Activated naive CD4-positive, alpha-beta T cell (primary cell): ENCODE data around the gene INPP4A.

Source experiments
- DNase-seq, 4 experiments: peaks; one replicate each; lab custom pipeline; 2025; lab: John Stamatoyannopoulos, UW

Gene INPP4A

DNA sequence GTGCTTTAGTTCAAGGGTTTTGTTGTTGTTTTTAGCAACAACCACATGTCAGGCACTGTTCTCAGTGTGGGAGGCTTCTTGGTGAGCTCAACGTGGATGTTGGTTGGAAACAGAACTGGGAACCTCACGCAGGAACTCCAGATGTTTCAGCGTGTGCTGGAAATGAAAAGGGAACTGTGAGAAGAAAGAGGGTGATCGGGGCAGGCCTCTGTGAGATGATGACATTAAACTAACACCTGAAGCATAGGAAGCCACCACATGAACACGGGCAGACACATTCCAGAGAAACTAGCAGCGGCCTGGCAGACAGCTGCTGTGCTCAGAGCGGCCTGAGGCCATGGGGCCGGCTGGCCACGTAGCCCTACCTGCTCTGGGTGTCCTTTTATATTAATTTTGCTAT, 97.2 kb downstream of the INPP4A start:
- DNase-seq = no peak

DNA sequence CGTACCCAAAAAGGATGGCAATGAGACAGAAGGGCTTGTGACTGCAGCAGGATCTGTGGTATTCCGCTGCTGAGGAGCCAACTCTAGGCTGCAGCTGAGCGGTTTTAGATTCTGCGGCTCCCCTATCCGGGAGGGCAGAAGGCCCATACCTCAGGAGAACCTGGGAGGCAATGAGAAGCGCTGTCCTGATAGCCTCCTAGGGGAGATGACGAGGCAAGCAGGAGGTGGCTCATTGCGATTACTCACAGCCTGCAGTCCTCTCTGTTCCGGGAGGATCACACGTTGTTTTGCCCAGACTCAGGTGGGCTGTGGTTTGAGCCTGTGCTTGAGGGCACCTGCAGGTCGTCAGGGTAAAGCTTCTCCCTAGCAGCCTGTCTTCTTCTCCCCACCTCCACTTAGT, 98.6 kb downstream of the INPP4A start:
- DNase-seq = no peak

DNA sequence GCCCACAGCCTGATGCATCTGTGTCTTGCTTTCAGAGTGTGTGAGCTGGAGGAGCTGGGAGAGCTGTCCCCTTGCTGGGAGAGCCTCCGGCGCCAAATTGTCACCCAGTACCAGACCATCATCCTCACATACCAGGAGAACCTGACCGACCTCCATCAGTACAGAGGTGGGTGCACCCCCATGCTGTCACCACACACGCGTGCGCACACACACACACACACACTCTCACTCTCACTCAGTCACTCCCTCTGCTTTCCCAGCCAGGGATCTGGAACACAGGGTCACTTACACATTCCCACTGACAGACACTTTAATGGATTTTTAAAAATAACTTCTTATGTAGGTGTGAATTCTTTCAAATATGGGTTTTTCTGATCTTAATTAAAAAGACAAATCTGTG, 99.2 kb downstream of the INPP4A start:
- DNase-seq = no peak

DNA sequence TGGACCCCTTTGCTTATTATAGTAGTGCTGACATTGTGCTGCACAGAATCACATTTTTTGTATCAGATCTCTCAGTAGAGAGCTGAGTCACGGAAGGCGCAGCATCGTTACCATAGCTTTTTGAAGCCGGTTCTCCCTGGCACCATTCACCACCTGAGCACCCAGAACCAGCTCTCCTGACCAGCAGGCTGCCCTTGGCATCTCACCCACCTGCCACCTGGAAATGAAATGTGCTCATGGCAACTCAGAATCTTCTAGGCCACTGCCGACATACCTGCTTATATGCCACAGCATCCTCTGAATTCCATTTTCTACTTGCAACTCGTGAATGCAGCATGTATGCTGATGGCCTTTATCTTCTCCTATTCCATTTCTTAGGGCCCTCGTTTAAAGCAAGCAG, 100.9 kb downstream of the INPP4A start:
- no peak for DNase-seq

DNA sequence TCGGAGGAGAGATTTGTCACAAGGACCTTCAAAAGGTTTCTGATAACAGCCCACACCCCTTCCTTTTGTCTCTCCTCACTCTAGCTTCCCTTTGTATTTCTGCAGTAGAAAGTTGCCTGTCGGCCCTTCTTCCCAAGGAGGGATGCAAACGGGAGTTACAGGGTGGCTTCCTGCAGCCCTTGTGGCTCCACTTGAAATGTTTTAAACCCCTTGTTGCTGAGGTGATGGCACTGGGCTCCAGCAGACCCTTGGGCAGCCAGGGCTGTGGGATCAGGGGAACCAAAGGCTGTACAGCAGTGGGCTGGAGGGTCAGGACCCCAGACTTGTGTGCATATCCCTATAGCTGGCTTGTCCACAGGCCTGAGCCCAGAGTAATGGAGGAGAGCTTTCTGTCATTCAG, 101.5 kb downstream of the INPP4A start:
- DNase-seq = no peak

DNA sequence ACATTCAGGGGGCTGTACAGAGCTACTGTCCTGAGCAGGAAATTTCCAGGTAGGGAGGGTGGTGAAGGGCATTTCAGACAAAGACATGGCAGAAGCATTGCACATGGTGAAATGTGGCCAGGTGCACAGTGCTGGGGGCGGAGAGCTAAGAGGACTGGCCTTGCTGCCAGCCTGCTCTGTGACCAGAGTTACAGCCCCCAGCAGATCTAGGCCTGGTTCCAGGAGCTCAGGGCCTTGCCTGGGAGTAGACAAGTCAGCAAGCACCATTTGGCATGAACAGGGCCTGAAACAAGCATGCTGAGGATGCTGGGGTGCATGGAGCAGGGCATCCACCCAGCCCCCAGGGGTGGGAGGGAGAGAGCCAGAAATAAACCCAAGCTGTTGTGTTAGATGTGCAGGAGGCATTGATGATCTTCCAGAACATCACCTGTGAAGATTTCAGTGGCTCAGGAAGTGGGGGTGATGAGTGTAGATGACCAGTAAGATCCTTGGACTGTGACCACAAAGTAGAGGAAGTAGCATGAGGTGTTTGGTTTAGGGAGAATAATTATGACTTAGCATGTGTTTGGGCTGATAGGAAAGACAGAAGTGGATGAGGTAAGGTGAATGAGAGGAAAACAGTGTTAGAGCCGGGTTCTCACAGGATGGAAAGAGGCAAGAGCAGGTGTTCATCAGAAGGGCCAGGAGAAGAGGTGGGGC, 102.6 kb downstream of the INPP4A start:
- no peak for DNase-seq

DNA sequence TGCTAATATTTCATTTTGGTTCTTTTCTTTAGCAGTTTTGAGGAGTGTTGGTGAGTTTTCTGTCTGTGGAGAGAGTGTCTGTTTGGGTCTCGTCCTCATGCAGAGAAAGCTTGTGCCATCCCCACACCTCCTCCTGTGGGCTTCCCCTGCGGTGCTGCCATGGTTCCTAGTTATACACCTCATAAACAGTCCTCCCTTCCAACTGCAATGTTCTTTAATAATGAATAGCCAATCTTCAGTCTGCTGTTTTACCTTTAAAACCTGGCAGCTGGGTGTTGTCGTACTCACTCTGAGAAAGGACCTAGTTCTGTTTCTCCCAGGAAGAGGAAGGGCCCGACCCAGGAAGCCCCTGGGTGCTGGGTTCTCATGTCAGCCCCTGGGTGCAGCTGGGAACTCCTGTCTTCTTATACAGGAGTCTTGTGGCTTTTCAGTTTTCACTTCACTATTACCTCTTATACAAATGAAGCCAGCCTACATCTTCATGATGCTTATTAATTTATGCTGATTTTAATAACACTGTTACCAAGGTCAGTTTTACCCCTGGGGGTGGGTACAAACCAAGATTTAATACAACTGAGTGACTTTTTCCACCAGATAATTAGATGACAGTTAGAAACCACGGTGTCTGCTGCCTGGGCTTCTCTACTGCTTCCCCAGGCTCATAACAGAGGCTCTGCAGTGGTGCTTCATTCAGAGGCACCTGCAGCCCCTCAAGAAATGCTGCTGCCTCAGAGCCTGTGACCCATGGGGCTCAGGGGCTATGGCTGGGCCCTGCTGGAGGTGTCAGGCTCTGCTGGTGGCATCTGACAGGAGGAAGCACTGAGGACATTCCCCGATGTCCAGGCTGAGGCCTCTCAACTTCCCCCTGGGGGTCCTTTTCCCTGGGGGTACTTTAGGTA, 104.5 kb downstream of the INPP4A start:
- DNase-seq = no peak

DNA sequence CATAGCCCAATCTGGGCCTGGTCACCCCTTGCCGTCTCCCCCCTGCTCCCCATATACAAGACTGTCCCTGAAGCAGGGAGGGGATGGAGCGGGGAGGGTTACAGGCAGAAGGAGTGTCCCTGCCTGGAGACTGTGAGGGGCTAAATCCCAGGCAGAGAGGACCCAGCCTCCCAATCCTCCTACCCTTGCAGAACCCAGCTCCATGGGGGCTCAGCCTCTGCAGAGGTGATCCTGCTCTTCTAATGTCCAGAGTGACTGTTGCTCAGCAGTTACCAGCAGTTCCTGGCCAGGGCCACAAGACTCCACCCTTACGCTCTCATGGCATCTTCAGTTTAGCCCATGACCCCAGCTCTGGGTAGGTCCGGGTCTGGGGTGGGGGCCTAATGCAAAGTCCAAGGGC, 105.5 kb downstream of the INPP4A start:
- no peak for DNase-seq

DNA sequence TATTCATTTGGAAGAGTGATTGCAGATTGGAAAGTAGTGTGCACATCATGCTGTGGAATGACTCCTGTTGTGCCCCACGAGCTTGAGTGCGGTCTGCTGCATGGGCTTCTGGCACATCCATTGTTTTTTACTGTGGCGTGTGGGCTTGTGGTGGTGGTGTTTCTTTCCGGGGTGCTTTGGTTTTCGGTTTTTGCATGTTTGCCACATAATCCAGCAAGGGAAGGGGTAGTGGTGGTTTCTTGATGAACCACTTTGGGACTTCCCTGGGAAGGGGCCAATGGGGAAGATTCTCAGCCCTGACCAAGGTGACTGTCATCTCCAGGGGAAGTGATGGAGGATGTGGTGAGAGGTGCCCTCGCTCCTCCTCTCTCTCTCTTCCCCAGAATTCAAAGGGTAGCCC, 106.7 kb downstream of the INPP4A start:
- DNase-seq = no peak

DNA sequence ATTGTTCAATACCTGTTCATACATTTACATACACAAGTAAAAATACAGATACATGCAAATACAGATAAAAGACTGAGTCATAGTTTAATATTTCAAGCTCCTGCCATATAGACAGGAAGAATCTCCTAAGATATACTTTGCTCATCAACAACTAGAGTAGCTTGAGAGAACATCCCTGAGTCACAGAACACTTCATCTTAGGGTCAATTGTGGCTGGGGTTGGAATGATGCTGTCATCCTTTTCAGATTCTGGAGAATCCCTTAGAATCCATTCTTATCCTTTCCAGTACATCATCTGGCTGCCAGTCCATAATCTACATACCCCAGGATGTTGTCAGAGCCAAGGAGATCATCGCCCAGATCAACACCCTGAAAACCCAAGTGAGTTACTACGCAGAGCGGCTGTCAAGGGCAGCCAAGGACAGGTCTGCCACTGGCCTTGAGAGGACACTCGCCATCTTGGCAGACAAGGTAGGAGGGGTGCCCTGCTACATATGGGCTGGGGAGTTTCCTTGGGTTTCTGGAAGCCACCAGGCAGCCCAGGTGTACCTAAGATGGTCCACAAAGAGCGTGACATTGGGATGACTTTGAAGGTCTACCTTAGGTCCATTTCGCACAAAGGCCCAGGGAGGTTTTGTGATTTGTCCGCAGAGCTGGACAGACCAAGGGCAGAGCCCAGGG, 108.0 kb downstream of the INPP4A start:
- DNase-seq = no peak

DNA sequence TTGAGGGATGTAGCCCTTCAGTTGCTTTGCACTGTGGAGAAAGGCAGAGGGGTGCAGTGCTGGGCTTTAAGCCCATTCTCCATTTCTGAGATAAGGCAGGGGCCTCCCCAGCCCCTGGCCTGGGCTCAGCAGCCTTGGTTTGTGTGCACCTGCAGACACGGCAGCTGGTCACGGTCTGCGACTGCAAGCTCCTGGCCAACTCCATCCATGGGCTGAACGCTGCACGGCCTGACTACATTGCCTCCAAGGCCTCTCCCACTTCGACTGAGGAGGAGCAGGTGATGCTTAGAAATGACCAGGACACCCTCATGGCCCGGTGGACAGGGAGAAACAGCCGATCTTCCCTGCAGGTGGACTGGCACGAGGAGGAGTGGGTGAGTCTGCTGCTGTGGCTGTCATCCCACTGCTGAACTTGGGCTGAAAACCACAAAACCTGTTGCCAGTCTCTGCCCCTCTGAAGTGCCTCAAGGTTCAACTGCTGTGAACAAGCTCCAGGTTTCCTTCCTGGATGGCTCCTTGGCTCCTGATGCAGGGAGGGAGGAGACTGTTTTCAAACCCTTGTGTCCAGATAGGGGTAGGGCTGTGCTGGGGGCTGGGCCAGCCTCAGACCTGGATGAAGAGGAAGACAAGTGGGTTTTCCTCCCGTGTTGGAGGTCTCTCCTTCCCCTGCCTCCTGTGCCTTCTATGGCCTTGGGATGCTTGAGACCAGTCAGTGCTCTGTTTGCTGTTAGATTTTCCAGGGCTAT, 109.6 kb downstream of the INPP4A start:
- DNase-seq = no peak

DNA sequence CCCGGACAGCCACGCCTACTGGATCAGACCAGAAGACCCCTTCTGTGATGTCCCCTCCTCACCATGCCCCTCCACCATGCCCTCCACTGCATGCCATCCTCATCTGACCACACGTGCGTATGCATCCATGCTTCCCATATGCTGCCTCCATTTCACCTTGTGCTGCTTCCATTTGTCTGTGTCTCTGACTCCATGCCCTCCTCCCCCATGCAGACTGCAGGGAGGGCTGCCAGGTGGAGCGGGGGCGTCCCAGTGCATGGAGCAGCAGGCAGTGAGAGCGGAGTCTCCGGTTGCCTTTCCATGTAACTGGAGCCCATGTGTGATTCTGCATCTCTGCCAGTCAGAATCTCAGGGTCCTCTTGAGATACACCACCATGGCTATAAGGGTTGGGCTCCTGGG, 111.0 kb downstream of the INPP4A start:
- DNase-seq = no peak

DNA sequence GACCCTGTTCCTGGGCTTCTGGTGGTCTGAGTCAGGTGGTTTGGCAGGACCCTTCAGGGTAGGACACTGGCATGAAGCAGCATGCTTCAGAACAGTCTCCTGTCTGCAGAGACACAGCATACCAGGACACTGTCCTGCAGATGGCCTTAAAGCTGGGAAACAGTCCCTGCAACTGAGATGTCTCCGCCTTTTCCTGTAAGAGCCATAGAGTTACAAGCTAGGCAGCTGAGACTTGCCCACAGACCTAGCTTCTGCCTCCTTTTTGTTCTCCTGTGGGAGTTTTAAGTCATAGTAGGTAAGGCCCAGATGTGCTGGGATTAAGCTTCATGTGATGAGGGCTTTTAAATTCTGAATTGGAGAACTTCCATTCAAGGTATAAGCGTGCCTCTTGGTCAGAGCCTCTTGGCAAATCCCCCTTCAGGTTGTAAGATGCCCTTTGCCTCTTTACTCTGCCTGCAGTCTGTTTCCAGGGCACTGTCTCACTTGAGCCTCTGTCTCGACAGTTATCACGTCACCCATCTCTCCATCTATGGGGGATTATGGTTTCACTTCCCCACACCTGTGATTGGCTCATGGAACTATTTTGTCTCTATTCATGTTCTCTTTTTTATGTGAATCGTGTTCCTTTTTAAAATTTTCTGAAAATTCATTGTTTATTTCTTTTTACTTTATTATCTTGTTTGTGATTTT, 111.8 kb downstream of the INPP4A start:
- DNase-seq = no peak

DNA sequence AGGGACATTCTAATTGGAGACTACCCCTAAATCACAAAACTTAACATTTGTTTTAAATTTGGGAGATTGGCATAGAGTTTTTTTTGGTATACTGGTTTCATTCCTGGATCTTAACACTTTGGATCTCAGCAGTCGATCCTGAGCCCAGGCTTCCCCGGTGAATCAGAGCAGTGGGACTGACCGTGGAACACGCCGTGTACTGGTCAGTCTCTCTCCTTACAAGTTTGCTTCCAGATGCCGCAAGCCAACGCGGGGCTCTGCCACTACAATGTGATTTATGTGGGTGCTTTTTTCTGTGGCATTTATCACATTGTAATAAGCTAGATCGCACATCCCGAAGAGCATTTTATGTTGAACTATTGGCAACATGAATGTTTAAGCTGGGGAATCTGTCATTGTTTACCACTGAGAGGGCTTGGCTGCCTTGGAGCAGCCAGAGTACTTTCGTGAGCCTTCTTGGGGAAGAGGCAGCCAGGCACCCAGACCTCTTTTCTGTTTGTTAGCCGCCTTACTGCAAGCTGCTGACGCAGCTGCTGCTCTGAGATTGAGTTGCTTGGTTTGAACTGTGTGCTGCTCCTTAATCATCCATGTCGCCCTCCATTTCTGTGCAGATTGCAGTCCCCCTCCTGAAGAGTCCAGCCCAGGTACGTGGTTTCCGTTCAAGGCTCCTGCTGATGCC, 114.3 kb downstream of the INPP4A start:
- DNase-seq = no peak

DNA sequence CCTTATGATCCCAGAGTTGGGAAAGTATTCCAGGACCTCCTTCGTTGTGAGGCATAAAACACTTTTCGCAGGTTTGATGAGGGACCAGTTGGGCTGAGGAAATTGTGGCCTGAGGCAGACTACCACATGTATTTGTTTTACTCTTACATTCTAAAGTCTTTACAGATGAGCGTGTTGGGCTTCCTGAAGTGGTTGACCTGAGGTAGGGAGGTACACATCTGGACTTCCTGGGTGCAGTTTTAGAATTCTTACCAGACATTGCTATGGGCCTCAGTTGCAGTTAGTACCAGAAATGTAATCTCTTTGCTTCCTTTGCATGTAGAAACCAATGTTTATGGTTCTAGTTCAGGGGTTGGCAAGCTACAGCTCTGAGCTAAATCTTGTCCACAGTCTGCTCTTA, 114.9 kb downstream of the INPP4A start:
- no peak for DNase-seq

DNA sequence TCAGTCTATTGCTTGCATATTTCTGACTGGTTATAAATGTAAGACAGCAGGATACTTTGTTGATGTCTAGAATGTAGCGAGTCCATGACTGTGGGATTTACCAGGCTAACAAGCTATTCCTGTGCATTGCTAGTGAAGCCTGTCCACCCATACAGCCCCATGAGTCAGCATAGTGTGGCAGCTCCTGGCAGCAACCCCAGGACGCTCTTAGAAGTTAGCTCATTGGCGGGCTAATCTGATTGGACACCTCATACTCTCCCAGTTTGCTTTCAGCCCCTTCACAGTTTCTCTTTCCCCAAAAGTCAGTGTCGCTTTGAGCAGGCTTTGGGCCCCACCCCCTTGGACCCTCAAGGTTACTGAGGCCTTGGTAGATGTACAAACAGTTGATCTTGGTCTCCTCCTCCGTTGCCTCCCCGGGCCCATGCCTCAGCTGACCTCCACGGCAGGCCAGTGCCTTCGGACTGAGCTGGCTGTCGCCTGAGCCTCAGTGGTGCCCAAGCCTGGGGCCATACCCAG, 115.7 kb downstream of the INPP4A start:
- no peak for DNase-seq

DNA sequence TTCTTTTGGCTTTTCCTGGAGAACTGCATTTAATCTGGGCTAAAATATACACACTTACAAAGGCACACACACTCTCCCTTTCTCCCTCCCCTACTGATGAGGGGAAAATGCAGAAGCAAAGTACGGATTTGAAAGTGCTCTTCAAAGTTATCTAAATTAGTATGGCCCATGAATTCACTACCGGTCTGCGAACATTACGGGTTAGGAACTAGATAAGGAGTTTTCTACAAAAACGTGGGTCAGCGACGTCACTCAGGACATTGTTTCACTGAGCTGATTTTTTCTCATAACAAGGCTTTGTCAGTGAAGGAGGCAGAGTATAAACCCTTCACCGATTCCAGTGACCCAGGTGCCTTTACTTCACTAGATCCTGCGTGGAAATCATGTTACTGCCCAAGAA, 116.4 kb downstream of the INPP4A start:
- DNase-seq = no peak

DNA sequence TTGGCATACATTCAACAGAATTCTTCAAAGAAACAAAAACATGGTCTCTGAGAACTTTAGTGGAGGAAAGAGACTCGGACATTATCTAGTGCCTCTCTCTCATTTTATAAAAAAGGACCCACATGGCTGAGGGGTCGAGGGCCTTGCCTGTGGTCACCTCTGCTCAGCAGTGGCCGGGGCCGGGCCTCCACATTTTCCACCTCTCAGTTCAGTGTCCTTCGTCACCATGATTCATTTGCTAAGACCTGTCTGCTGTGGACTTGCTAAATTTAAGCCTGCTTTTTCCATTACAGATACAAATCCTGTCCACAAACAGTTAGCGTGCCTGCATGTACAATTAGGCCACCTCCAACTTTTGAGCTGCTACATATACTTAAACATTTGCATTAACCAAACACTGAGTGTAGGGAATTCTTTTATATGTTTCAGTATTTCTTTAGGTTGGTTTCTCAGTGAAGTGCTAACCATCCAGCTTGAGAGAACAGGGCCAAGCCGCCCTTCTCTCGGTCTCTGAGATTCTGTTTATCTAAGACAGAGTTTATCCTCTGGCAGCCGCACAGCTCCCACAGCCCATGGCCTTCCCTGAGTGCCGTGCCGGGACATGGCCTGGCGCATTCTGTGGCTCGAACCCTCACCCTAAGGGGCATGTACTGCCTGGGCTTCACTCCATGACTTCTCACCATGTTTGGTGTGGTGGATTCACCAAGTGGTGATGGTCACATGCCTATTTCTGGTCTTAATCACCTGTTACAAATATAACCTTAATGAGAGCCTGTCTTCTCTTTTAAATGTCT, 117.4 kb downstream of the INPP4A start:
- DNase-seq = no peak

DNA sequence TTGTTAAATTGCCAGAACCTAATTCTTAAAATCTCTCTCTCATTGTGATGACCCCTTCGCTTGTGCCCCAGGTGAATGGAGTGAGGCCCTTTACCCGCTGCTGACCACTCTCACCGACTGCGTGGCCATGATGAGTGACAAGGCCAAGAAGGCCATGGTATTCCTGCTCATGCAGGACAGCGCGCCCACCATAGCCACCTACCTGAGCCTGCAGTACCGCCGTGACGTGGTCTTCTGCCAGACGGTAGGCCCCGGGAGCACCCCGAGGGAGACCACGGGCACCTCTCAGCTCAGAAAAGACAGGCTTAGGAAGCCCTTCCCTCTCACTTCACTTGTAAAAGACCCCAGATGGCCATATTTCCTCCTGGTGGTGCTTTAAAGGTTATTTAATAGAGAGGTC, 118.7 kb downstream of the INPP4A start:
- no peak for DNase-seq

DNA sequence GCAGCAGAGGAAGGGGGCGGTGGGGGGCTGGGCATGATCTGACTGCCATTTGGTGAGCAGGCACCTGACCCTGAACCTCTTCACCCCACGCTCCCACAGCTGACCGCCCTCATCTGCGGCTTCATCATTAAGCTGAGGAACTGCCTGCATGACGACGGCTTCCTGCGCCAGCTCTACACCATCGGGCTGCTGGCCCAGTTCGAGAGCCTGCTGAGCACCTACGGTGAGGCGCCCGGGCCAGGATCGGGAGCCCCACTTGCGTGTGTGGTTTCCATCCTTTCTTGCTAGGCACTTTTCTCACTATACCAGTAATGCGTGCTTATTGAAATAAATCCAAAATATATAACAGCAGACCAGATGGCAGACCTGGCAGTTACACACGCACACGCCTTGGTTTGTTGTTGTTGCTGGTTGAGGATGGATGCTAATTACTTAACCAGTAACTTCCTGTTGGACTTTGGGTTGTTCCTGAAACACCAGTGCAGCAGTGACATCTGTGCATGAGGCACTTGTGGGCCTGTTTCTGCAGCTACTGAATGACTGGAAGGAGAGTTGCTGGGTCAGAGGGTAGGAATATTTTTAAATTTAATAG, 120.0 kb downstream of the INPP4A start:
- no peak for DNase-seq
